ENCODE results near the gene VWA8.

VWA8 gene

DNA sequence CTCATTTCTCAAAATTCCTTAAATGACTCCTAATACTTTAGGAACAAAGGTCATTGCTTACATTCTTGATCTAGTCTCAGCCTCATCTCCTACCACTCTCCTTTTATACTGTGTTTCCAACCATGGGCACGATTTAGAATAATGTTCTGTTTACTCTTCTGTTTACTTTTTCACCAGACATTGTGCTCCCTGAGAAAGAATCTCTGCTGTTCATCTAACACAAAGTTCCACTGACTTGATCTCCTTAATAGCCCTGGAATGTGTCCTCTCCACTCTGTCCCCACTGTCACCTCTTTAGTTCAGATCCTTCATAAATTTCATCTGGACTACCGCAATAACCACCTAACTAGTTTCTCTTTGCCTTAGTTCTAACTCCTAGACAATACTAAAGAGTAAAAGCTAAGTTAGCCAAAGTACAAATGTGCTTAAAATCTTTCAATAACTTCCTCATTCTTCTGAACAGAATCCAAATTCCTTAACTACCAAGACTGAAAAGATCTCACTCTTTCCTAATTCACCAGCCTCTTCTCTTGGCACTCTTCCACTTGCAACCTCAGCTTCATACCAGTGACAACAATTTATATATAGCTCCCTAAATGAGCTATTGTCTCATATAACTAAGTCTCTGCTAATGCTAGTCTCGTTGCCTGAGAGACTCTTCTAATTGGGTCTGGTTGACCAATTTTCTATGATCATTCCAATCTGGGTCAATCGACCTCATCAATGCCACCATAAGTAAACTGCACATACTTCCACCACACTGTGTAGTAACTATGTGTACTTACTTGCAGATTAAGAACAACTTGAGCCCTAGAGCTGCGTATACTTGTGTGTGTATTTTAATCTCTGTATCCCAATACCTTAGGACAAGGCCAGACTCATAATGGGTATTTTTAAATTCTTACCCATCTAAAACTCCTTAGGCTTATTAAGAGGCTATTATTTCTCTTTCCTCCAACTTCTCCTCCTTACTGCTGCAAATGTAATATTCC, 179.9 kb downstream of the VWA8 start:
- Histone ChIP-seq H3K4me1 (ENCODE audit: control insufficient read depth, insufficient read depth, low read length) (peaks cover 3% of the 10 kb centered on the region), H3K9ac (ENCODE audit: low read depth, low read length) (no peak overlapping the region)

GRCh38 chr13:41775251-41775650, 185.7 kb downstream of the VWA8 start:
- no peaks in the 10 kb centered on the region for H3K9me3 ChIP-seq (ENCODE audit: control insufficient read depth, insufficient read depth, low read length)
- no peaks in the 10 kb centered on the region for H3K4me1 ChIP-seq (ENCODE audit: control insufficient read depth, insufficient read depth, low read length)
- no peaks in the 10 kb centered on the region for H3K27me3 ChIP-seq (ENCODE audit: control insufficient read depth, insufficient read depth, low read length)
- no peaks in the 10 kb centered on the region for H3K36me3 ChIP-seq (ENCODE audit: control insufficient read depth, insufficient read depth, low read length)
- no peak overlapping the region for H3K4me3 ChIP-seq (ENCODE audit: low read depth, low read length)
- H3K9ac ChIP-seq (ENCODE audit: low read depth, low read length), result no peak overlapping the region

More for the DNA sequence above, 179.9 kb downstream of the VWA8 start:
- Histone ChIP-seq H3K4me3 (ENCODE audit: low read depth, low read length) (no peak overlapping the region), H3K36me3 (ENCODE audit: control insufficient read depth, insufficient read depth, low read length) (no peaks in the 10 kb centered on the region), H3K9me3 (ENCODE audit: control insufficient read depth, insufficient read depth, low read length) (no peaks in the 10 kb centered on the region), H3K27me3 (ENCODE audit: control insufficient read depth, insufficient read depth, low read length) (no peaks in the 10 kb centered on the region)

- Histone ChIP-seq H3K9me3 (ENCODE audit: control insufficient read depth, insufficient read depth, low read length) (no peaks in the 10 kb centered on the region), H3K9ac (ENCODE audit: low read depth, low read length) (no peak overlapping the region), H3K27me3 (ENCODE audit: control insufficient read depth, insufficient read depth, low read length) (no peaks in the 10 kb centered on the region), H3K4me1 (ENCODE audit: control insufficient read depth, insufficient read depth, low read length) (no peaks in the 10 kb centered on the region), H3K4me3 (ENCODE audit: low read depth, low read length) (no peak overlapping the region), H3K36me3 (ENCODE audit: control insufficient read depth, insufficient read depth, low read length) (no peaks in the 10 kb centered on the region)
Measured at GRCh38 chr13:41774605-41775218, 186.2 kb downstream of the VWA8 start.

DNA sequence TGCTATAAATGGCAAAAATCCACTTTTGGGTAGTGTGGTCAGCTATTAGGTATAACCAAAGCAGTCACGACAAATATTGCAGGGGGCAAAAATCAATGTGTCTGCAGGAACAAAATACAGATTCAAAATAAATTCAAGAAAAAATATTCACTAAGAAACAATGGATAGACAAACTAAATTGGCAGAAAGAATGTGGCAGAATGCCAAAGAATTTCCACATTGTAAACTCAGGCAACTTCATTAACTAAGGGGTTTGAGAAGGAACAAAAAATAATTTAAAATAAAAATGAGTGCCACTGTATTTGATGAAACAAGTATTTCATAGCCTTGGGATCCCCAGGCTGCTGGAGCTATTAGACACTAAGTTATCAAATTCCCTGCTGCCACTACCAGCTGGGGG, 193.1 kb downstream of the VWA8 start:
- no peaks in the 10 kb centered on the region for H3K9me3 ChIP-seq (ENCODE audit: control insufficient read depth, insufficient read depth, low read length)
- H3K9ac ChIP-seq (ENCODE audit: low read depth, low read length), result no peak overlapping the region
- no peaks in the 10 kb centered on the region for H3K4me1 ChIP-seq (ENCODE audit: control insufficient read depth, insufficient read depth, low read length)
- H3K36me3 ChIP-seq (ENCODE audit: control insufficient read depth, insufficient read depth, low read length), result no peaks in the 10 kb centered on the region
- H3K4me3 ChIP-seq (ENCODE audit: low read depth, low read length), result no peak overlapping the region
- H3K27me3 ChIP-seq (ENCODE audit: control insufficient read depth, insufficient read depth, low read length), result no peaks in the 10 kb centered on the region

DNA sequence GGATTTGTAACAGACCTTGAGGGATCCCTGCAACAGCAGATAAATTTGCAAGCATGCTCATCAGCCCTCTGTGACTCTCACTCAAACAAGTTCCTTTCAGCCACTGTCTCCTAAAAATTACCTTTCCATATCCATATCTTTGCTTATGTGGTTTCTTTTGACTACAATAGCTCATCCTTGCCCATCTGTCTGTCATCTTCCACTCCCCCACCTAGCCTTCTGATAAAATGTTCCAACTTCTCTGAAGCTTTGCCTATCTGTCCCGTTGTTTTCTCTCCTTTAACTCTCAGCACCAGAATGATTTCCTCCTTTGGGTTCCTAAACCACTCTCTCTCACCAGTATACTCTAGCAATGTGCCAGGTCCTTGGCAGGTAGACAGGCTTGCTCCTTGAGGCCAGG, 194.5 kb downstream of the VWA8 start:
- H3K27me3 ChIP-seq (ENCODE audit: control insufficient read depth, insufficient read depth, low read length), result no peaks in the 10 kb centered on the region
- H3K9ac ChIP-seq (ENCODE audit: low read depth, low read length), result no peak overlapping the region
- H3K4me3 ChIP-seq (ENCODE audit: low read depth, low read length), result no peak overlapping the region
- no peaks in the 10 kb centered on the region for H3K9me3 ChIP-seq (ENCODE audit: control insufficient read depth, insufficient read depth, low read length)
- H3K36me3 ChIP-seq (ENCODE audit: control insufficient read depth, insufficient read depth, low read length), result no peaks in the 10 kb centered on the region
- H3K4me1 ChIP-seq (ENCODE audit: control insufficient read depth, insufficient read depth, low read length), result no peaks in the 10 kb centered on the region

GRCh38 chr13:41765813-41766212, 195.1 kb downstream of the VWA8 start:
- H3K4me1 ChIP-seq (ENCODE audit: control insufficient read depth, insufficient read depth, low read length), result no peaks in the 10 kb centered on the region
- no peaks in the 10 kb centered on the region for H3K27me3 ChIP-seq (ENCODE audit: control insufficient read depth, insufficient read depth, low read length)
- H3K36me3 ChIP-seq (ENCODE audit: control insufficient read depth, insufficient read depth, low read length), result no peaks in the 10 kb centered on the region
- no peak overlapping the region for H3K4me3 ChIP-seq (ENCODE audit: low read depth, low read length)
- H3K9ac ChIP-seq (ENCODE audit: low read depth, low read length), result no peak overlapping the region
- no peaks in the 10 kb centered on the region for H3K9me3 ChIP-seq (ENCODE audit: control insufficient read depth, insufficient read depth, low read length)

DNA sequence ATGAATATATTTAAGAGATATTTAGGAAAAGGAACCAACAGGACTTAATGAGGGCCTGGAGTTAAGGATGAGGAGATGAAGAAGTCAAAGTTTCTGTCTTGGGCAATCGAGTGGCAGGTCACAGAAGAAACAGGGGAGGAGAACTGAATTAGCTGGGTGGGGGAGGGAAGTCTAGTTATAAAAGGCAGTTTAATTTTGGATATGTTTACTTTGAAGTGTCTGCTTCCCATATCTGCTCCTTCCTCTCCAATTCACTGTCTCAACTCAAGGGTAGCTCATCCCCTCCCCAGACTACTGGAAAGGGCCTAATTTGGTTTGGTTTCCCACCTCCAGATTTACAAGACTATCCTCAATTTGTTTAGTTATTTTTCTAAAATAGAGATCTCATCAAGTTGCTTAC, 195.9 kb downstream of the VWA8 start:
- H3K27me3 ChIP-seq (ENCODE audit: control insufficient read depth, insufficient read depth, low read length), result no peaks in the 10 kb centered on the region
- H3K9ac ChIP-seq (ENCODE audit: low read depth, low read length), result no peak overlapping the region
- H3K4me1 ChIP-seq (ENCODE audit: control insufficient read depth, insufficient read depth, low read length), result no peaks in the 10 kb centered on the region
- no peaks in the 10 kb centered on the region for H3K9me3 ChIP-seq (ENCODE audit: control insufficient read depth, insufficient read depth, low read length)
- no peaks in the 10 kb centered on the region for H3K36me3 ChIP-seq (ENCODE audit: control insufficient read depth, insufficient read depth, low read length)
- no peak overlapping the region for H3K4me3 ChIP-seq (ENCODE audit: low read depth, low read length)

- no peaks in the 10 kb centered on the region for H3K27me3 ChIP-seq (ENCODE audit: control insufficient read depth, insufficient read depth, low read length)
- no peaks in the 10 kb centered on the region for H3K9me3 ChIP-seq (ENCODE audit: control insufficient read depth, insufficient read depth, low read length)
- no peak overlapping the region for H3K9ac ChIP-seq (ENCODE audit: low read depth, low read length)
- no peaks in the 10 kb centered on the region for H3K4me1 ChIP-seq (ENCODE audit: control insufficient read depth, insufficient read depth, low read length)
- no peaks in the 10 kb centered on the region for H3K36me3 ChIP-seq (ENCODE audit: control insufficient read depth, insufficient read depth, low read length)
- H3K4me3 ChIP-seq (ENCODE audit: low read depth, low read length), result no peak overlapping the region
Measured at GRCh38 chr13:41764558-41764957, 196.4 kb downstream of the VWA8 start.

DNA sequence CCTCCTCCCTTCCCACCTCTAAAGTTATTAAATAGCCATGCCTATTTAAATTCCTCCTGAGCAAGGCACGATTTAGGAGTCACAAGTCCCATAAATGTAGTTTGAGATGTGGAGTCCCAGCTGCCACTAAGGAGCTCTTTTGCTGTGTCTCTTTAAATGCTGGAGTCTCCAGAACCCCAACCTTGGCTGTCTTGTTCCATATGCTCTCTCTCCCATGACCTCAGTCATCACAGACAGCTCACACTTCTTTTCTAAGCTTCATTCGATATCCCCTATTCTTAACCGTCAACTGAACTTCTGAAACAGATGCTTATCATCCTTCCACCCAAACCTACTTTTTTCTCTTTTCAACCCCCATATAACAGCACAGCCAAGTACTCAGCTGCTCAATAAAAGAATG, 197.1 kb downstream of the VWA8 start:
- Histone ChIP-seq H3K4me1 (ENCODE audit: control insufficient read depth, insufficient read depth, low read length) (no peaks in the 10 kb centered on the region), H3K4me3 (ENCODE audit: low read depth, low read length) (no peak overlapping the region), H3K9me3 (ENCODE audit: control insufficient read depth, insufficient read depth, low read length) (no peaks in the 10 kb centered on the region), H3K9ac (ENCODE audit: low read depth, low read length) (no peak overlapping the region), H3K36me3 (ENCODE audit: control insufficient read depth, insufficient read depth, low read length) (no peaks in the 10 kb centered on the region), H3K27me3 (ENCODE audit: control insufficient read depth, insufficient read depth, low read length) (no peaks in the 10 kb centered on the region)

GRCh38 chr13:41762796-41763195, 198.1 kb downstream of the VWA8 start:
- H3K4me3 ChIP-seq (ENCODE audit: low read depth, low read length), result no peak overlapping the region
- H3K9me3 ChIP-seq (ENCODE audit: control insufficient read depth, insufficient read depth, low read length), result no peaks in the 10 kb centered on the region
- no peaks in the 10 kb centered on the region for H3K27me3 ChIP-seq (ENCODE audit: control insufficient read depth, insufficient read depth, low read length)
- no peaks in the 10 kb centered on the region for H3K36me3 ChIP-seq (ENCODE audit: control insufficient read depth, insufficient read depth, low read length)
- no peaks in the 10 kb centered on the region for H3K4me1 ChIP-seq (ENCODE audit: control insufficient read depth, insufficient read depth, low read length)
- H3K9ac ChIP-seq (ENCODE audit: low read depth, low read length), result no peak overlapping the region

DNA sequence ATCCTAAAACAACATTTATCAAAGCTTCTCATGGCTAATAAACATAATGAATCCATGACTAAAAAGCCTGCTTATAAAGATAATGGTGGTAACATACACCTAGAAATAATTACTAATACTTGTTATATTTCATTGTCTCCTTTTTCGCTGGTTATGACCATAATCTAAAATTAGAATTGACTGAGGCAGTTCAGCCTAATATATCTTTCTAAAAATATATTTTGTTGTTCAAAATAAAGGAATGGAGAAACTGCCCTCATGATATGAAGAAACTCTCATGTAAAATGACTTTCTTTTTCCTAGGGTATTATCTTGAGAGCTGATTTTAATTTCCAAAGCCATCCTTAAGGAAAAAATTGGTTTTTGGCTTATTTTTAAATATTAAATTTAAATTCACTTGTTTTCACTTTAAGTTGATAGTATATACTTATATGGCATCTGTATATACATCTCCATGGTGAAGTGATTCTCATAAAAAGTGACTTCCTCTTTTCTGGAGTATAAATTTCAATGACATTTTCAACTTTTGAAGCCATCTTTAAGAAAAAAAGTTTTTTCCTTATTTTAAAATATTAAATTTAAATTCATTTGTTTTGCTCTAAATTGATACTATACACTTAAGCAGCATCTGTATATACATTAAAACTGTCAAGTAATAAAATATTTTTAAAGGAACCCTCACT, 204.6 kb downstream of the VWA8 start:
- no peaks in the 10 kb centered on the region for H3K9me3 ChIP-seq (ENCODE audit: control insufficient read depth, insufficient read depth, low read length)
- H3K4me3 ChIP-seq (ENCODE audit: low read depth, low read length), result no peak overlapping the region
- H3K36me3 ChIP-seq (ENCODE audit: control insufficient read depth, insufficient read depth, low read length), result no peaks in the 10 kb centered on the region
- H3K27me3 ChIP-seq (ENCODE audit: control insufficient read depth, insufficient read depth, low read length), result no peaks in the 10 kb centered on the region
- H3K4me1 ChIP-seq (ENCODE audit: control insufficient read depth, insufficient read depth, low read length), result no peaks in the 10 kb centered on the region
- H3K9ac ChIP-seq (ENCODE audit: low read depth, low read length), result no peak overlapping the region

Data from iPS-15b (cell line).